Astrocyte (in vitro differentiated cells and primary cell): ENCODE data around the gene HES5.

ENCODE experiments used
- EZH2 ChIP-seq: IDR thresholded peaks from 2 replicates; pipeline ENCODE4 v1.6.1; 2012; ENCODE audit warnings: mild to moderate bottlenecking, low read length, inconsistent platforms; ENCODE audit not compliant: insufficient read depth
- TF ChIP-seq, protein P1 (sequence below): IDR thresholded peaks from 2 replicates; pipeline ENCODE4 v1.5.1; 2011; ENCODE audit warnings: low read depth, mild to moderate bottlenecking, inconsistent platforms, low read length, moderate library complexity; ENCODE audit not compliant: insufficient read depth

DNA sequence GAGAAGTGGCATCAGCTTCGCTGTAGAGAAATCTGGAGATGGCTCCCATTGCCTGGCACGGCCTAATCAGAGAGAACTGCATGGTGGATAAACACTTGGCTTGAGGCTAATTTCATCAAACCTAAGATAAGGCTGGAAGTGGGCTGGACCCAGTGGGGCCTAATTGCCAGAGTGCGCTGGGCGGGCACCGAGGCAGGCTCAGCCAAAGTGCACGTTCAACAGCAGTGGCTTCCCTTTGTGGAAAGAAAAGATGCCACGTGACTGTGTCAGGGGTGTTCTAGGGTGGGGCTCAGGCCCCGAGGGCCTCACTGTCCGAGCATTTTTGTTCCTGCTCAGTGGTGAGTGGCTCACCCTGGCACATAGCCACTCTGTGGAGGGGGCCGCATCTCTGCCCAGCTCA, 48.2 kb downstream of the HES5 start:
- TF ChIP-seq, protein P1, sequence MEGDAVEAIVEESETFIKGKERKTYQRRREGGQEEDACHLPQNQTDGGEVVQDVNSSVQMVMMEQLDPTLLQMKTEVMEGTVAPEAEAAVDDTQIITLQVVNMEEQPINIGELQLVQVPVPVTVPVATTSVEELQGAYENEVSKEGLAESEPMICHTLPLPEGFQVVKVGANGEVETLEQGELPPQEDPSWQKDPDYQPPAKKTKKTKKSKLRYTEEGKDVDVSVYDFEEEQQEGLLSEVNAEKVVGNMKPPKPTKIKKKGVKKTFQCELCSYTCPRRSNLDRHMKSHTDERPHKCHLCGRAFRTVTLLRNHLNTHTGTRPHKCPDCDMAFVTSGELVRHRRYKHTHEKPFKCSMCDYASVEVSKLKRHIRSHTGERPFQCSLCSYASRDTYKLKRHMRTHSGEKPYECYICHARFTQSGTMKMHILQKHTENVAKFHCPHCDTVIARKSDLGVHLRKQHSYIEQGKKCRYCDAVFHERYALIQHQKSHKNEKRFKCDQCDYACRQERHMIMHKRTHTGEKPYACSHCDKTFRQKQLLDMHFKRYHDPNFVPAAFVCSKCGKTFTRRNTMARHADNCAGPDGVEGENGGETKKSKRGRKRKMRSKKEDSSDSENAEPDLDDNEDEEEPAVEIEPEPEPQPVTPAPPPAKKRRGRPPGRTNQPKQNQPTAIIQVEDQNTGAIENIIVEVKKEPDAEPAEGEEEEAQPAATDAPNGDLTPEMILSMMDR = no peak
- TF ChIP-seq EZH2 = no peak
